ENCODE data around the gene AMACR.

AMACR gene

DNA sequence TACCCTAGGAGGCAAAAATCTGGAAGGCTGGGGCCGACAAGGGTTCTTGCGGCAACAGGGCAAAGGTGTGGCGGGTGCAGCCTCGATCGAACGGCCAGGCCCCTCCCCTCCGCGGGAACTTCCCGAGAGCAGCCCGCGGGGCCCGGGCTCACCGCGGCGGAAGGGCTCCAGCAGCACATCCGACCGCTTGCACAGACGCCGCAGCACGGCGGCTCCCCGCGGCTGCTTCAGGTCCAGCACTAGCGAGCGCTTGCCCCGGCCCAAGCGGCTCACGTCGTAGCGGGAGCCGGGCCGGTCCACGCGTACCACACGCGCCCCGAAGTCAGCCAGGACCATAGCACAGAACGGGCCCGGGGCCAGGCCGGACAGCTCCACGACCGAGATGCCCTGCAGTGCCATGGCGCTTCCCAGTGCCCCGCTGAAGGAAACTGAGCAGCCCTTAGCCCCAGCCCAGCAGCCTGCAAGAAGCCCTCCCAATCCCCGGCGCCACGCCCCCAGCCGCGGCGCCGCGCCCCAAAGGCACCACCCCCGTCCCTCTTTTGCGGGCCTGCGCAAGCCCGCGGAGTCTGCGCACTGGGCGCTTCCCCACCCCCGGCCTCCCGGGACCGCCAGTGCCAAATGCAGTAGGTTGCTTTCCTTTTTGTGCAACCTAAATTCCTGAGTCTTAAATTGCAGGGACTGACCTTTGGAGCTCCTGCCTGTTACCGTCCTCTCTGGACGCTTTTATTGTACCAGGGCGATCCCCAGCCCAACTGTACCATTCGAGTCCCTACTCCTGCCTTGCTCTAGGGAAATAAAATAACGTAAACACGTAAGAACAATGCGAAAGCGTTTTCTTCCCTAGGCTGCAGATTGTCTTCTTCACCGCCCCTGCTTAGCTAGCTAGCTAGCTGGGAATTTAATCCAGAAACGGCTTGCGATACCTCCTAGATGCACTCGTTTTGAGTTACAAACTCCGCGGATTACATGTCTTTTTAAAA lies at the start of gene AMACR:
TSS of gene AMACR (minus strand) at position 430 of the 980 bp plus-strand sequence. CDS start at position 399, 31 bp downstream.
- DNase-seq, result peak; percentile 91

DNA sequence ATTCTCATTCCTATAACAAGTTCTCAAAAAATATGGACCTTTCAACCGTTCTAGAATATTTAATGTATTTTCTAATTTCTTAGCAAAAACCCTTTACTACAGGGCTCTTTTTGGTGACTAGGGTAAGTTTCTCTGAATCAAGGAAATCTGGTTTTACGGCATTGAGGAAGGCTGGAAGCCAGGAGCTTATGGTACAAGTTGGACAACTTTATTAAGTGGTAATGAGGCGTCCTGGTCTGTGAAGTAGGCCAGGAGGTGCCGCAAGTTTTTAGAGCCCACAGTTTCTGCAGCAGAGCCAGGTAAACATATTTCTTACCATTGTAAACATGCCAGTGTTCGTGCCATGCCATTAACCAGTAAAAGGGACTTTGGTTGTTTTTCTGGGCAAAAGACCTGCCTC lies 49.7 kb upstream of the AMACR start:
- no peak for DNase-seq

DNA sequence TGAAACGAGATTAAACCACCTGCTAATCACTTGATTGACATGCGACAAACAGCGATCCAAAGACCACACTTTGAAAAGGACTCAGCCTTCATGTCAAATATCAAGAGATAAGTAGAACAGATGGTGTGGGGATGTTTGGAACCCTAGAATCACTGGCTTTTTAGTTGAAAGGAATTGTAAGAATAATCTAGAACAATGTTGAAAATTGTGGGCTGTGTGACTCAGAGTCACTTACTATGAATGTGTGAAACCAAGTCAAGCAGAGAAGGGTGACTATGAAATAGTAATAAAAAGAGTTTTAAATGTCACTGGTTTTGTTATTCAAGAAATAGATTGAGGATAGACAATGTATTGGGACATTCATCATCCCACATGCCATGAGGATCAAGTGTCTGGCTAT lies 49.3 kb upstream of the AMACR start:
- DNase-seq, result no peak

DNA sequence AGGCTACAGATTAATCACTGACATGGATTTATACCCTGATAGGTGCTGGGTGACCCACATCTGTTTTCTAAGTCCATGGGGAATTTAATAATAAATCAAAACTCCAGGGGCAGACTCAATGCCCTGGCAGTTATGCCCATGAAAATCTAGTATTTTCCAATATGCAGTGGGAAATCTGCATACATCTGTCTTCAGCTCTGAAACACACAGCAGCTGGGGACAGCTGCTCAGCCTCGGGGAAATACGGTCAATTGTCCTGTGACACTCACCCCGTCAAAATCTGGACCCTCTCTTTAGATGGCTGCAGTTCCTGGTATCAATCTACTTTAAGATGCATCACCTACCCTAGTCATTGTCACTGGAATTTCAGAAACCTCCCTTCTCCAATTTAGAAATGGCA lies 47.8 kb upstream of the AMACR start:
- no peak for DNase-seq

DNA sequence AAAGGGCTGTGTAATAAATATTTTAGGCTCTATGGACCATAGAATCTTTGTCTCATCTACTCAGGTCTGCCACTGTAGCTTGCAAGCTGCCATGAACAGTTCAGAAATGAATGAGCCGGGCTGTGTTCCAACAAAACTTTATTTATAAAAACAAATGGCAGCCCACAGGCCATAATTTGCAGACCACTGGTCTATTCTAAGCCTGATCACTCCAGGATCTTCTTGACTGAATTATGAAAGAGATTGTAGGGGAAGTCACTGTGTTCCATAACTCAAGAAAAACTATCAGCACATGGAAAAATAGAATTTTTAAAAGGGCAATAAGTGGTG lies 46.5 kb upstream of the AMACR start:
- DNase-seq, result no peak

DNA sequence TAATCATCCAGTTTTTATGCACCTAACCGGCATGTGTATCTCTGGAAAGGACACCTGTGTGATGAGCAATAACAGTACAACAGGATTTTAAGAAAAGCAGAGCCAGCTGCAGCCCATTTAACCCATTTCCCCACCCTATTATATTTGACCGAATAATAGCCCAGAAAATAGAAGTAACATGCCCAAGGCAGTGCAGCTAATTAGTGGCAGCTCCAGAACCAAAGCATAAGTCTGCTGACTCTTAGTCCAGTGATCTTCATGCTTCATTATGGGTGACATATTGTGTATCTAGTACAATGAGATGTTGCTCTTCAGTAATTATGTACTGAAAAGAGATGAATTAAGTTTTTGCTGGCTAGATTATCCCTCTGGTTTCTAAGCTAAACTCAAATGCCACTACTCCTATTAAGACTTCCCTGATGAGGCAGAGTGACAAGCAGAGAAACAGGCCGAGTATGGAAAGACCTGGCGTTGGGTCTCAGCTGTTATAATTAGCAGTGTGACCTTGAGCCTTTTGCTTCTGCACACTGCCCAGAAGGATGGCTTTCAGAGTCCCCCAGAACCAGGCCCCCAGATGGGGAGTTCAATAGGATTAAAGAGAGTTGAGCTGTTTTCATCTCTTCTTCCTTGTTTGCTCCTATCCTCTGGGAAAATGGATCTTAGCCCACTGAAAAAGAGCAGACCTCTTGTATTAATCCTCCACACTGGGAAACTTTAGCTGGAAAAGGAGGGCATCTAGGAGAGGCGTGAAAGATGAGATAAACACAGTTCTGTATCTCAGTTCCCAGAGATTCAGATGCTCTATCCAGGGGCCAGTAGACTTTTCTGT lies 45.9 kb upstream of the AMACR start:
- DNase-seq, result no peak

DNA sequence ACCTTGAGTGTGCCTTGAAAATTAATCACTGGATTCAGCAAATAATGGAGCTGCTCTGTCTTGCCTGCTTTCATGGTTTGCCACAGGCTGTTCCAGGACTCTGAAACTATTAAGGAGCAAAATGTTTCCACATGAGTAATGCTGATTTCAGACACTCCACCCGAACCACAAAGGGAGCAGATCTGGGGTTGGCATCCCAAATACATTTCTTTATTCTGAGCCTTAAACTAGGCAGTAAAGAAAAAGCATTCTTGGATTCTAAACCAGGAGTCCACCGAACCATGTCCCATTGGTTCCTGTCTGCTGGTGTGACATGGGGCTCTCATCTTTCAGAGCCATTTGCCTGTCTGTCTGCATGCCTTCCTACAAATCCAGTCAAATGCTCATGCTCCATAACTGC lies 45.3 kb upstream of the AMACR start:
- DNase-seq, result no peak

DNA sequence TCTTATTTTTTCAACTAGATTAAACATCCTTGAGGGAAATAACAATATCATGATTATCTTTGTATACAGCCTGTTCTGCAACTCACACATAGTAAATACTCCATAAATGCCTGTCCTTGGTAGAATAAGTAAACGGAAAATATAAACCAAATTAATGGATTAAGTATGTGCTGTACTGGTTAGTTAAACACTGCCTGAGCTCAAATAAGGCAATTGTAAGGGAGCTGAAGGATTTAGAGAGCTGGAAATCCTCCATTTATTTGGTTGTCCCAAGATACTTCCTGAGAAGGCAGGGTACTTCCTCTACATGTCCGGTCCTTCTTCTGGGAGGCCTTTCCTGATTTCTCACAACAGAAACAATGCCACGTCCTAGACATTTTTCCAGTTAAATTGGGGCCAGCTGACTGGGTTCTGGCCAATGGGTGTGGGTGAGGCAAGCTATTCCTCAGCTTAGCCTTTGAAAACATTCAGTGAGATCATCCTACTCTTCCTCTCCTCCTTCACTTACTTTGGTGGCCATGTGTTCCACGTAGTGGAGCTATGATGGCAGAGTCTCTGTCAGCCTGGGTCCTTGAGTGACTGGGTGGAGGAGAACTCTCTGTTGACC lies 43.6 kb upstream of the AMACR start:
- no peak for DNase-seq

DNA sequence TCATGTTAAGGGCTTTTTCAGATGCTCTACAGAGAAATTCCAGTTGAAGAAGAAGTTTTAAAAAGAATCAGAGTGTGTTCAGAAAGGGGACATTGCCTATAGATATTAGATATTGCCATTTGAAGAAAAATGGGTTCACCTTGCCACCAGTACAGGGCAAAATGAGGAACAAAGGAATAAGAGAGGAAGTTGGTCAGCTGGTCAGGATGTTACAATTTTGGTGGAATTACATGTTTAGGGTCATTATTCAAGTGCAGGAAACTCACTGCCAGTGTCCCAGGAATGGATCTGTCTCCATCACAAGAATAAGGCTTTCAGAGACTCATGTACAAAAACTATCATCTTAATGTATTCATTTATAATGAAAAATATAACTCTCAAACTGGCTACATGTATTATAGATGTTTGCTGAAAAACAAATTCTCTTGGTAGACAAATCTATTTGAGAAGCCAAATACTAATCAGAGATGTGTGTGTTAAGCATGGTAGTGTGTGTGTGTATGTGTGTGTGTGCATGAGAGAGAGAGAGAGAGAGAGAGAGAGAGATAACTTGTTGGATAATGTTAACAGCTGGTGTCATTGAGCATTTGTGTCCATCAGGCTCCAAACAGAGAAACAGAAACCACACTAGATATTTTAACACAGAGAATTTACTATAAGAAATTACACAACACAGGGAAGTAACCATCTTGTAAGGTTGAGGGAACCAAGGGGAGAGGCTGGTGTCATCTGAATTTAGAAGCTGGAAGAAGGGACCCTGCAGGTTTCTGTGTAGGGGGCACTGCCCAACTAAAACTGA lies 40.1 kb upstream of the AMACR start:
- DNase-seq, result no peak

DNA sequence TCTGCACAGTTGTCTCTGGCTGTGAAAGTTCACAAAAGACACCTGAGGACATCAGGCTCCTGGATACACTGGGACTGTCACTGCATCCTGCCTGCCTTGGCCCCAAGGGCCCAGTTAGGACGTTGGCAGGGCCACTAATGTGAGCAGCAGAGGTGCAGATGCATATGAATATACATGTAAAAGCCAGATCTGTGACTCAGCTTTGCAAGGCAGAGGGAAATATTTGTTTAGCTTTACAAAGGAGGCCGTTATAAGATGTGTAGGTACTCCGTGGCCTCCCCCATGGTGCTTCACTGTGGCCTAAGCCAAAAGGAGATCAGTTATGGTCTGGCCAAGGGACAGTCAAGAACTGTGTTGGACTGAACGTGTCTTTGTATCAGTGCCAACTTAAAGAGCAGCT lies 39.3 kb upstream of the AMACR start:
- no peak for DNase-seq

DNA sequence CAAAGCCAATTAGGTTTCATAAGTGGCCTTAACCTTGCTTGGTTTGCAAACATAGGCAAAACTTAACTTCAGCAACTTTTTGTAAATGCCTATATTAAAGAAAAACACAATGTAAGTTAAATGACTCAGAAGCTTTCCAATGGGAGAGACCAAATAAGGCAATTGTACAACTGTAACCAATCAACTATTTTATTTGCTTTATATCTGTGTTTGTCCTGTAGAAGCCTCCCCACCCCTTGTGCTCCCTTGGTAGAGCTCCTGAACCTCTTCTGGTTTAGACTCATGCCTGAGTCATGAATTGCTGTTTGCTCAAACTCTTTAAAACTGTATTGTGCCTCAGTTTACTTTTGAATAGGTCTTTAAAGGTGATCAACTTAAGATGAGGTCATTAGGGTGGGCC lies 38.1 kb upstream of the AMACR start:
- DNase-seq, result no peak

DNA sequence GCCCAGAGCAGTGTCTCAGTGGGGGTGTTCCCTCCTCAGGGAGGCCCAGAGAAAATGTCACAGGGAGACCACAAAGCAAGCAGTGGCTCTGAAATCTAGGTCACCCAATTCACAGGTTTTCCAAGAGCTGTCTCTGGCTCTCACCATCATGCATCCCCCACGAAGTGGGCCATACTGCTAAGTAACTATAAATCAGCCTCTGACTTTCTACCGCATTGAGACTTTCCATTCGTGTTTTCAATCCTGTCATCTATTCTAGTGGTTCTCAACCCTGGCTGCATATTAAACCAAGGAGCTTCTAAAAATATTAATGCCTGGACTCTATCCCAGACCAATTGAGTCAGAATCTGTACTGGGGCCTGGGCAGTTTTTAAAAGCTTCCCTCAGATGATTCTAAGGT lies 37.2 kb upstream of the AMACR start:
- no peak for DNase-seq

DNA sequence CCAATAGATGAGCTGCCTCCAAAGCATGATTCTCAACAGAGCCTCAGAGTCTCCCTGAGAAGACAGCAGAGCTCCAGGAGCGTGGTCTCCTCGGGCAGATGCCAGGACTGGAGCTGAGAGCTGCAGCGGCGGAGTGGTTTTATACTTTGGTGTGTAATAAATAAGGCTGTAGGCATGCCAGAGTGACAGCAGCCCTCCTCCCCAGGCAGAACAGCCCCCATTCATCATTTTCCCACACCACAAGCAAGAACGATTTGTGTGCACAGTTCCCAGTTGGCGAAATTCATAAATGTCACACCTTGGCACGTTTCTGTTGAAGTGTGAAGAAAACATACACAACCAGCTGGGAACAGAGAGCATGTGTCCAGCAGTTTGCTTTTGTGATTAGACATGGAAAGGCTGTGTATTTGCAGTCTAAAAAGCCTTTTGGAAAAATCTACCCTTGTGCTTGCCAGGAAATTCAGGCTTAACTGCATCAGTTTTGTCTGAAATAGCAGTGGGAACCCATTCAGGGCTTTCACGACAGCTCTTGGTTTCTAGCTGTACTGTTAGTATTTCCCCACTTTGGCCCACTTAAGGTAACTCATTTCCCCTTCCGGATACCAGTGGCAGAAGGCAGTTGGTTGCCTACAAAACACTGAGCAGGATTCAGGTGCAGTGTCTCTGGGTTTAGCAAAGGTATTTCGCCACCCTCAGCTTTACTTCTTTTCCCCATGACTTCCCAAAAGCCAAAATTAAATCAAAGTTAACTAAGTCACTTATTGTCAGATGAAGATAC lies 35.4 kb upstream of the AMACR start, which contains the start of gene C1QTNF3:
TSS of gene C1QTNF3 (minus strand) at position 115 of the 778 bp plus-strand sequence. CDS start at position 27, 88 bp downstream.
- no peak for DNase-seq

DNA sequence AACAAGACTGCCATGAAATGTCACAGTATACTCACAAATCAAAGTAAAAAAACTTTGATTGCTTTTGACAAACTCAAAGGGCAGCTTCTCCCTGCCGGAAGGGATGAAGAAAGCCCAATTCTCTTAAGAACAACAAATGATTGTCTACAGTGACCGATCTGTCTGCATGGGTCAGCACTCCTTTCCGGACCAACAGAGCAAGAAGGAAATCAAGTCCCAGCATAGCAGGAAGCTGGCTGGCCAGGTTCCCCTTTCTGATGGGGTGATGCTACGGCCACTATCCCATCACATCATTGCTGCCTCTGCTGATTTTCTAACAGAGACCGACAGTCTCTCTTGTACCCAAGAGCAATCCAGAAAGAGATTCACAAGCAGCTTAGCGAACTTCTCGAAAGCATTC lies 34.5 kb upstream of the AMACR start:
- no peak for DNase-seq

DNA sequence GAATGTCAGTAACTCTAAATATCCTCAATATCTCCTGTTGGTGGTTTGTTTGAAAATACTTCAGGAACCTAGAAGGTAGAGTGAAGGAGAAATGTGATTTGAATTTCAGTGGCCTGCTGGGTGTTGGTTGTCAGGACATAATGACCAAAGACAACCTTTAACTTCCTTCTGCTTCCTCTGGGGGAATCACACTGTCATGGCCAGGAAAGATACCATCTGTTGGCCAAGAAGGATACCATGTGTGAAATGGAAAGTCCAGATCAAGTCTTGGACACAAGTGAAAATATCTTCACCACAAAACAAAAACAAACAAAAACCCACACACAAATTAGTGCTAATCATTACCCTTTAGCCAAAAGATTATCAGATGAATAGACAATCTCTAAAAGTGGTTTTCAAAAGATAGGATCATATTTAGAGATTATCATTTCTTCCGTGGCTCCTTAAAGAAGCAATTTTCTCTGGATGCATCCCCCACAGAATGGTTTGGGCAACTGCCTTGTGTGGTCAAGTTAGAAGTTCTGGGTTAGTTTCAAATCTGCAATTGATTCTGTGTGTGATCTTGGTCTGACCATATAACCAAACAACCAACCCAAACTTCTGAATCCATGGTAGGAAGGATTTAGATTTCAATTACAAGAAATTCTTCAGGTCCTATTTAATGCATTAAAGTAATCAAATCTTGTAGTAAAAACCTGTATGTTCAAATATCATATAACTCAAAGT lies 33.6 kb upstream of the AMACR start:
- DNase-seq, result no peak

DNA sequence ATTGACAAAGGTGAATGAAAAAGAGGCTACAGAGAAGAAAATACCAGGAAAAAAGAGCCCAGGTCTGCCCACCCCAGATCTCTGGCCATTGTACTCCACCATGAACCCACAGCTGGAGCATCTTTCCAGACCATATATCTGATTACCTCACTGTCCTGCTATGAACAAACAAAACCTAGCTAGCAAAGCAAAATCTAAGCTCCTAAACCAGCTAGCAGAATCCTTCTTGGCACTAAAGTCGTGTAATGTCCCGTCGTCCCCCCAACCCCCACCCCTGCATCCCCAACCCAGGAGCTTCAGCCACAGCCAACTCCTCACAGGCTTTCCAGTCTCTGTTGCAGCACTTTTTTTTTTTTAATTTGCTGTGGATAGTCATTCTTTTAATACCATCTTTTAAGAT lies 32.6 kb upstream of the AMACR start:
- no peak for DNase-seq

DNA sequence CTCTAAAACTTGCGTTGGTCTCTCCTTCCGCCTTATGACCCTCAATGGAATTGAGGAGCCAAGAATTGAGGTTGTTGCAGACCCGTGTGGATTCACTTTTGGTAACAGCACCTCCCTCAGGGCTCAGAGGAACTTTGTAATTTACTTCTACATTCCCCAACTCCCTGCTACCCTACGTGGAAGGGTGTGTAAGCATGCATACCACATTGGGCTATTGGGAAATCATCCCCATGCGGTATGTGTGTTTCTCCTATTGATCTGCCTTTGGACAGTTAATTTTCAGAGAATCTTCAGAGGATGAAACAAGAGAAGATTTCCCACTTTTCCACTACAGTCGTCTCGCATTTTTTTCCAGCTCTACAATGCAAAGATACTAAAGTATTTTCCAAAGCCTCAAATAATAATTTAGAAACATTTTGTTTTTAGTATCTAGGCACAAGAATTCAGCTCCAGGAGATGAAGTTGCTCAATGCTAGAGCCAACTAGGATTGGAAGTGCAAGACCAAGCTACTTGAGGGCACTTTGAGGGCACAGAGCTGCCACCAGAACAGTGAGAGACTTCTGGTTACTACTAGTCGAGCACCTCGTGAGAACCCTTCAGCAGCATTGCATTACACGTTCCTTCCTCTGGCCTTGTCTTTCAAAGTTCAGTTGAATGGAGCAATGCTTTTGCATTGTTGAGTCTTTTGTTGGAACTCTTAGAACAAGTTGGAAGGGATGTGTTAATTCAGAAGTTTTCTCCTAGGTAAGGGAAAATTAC lies 31.7 kb upstream of the AMACR start:
- DNase-seq, result no peak

DNA sequence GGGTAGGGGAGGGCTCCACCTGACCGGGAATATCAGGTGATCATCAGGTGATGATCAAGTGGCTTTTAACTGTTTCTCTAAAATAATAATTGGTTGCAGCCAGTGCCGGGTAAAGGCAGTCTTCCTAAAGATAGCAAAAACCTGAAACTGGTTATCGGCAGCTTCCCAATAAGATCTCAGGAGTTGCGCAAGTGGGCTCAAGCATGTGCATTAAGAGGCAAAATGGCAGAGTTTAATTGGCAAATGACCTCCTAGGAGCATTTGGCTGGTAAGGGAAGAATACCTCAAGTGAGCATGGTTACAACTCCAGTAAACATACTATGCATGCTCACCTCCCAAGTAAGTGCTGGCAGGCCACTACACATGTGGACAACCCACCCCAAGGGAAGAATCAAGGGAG lies 31.0 kb upstream of the AMACR start:
- no peak for DNase-seq

DNA sequence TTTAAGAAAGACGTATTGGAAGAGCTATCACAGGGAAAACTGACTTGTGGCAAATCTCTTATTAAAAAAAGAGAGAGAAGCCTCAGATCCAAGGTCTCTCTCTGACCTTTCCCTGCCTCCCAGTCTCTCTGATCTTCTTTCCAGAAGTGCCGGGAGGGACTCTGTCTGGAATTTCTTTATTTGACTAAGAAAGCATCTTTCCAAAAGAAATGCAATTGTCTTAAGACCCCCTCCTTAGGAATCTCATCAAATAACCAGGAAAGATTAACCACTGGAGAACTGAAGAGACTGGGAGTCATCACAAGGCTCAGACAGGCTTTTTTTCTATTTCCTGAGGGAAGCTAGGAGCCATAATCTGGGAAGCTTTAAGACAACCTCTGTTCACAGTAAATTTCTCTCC lies 30.5 kb upstream of the AMACR start:
- no peak for DNase-seq

DNA sequence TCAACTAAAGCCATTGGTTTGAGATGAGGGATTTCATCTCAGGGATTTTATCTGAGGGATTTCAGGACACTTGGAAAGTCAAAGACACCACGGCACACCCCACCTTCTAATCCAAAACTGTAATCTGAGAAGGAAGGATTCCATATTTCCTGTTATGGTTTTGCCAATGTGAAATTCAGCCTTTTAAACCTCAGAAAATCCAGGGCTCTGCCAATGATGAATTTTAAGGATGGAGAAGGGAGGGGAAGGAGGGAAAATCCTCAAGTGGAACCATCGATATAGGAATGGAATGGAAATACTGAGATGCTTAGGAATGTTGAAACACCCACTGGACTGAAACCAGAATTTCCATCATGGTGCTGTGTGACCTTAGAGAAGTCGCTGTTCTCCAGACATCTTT lies 29.9 kb upstream of the AMACR start:
- no peak for DNase-seq

All from activated CD4-positive, alpha-beta T cell treated with anti-CD3 and anti-CD28 coated beads for 48 hours (primary cell).